KMS-11 (cell line): ENCODE data around the gene SURF1.
"Not testable (repeated sequence)": the region's sequence is repeated elsewhere in the genome, so short reads cannot be mapped to it uniquely, and the experiment has no call there.

Source experiments
- H2AFZ ChIP-seq: fragments of 200-600 bp; sonication (generic); 2 replicates; pipeline ENCODE4 v1.6.1; 2016; ENCODE audit warnings: antibody characterized with exemption, mixed run types, low read depth
- H3K27ac ChIP-seq: fragments of 200-600 bp; sonication (generic); 2 replicates; pipeline ENCODE4 v1.6.1; 2016; ENCODE audit warnings: mild to moderate bottlenecking, mixed run types
- H3K27me3 ChIP-seq: fragments of 200-600 bp; sonication (generic); 2 replicates; pipeline ENCODE4 v1.6.1; 2017; ENCODE audit warnings: mild to moderate bottlenecking, low read depth, mixed run types, moderate library complexity; ENCODE audit not compliant: insufficient read depth
- H3K36me3 ChIP-seq: fragments of 200-600 bp; sonication (generic); 2 replicates; pipeline ENCODE4 v1.6.1; 2017; ENCODE audit warnings: mild to moderate bottlenecking, mixed run types; ENCODE audit not compliant: insufficient read depth
- H3K4me1 ChIP-seq: fragments of 200-600 bp; sonication (generic); 2 replicates; pipeline ENCODE4 v1.6.1; 2016; ENCODE audit warnings: mild to moderate bottlenecking, low read depth, mixed run types; ENCODE audit not compliant: poor library complexity, severe bottlenecking
- H3K4me2 ChIP-seq: fragments of 200-600 bp; sonication (generic); 2 replicates; pipeline ENCODE4 v1.7.0; 2016; ENCODE audit warnings: mild to moderate bottlenecking, mixed run types
- H3K4me3 ChIP-seq: fragments of 200-600 bp; sonication (generic); IDR thresholded peaks from 2 replicates; pipeline ENCODE4 v1.6.1; 2017; ENCODE audit warnings: low read depth, low read length, mixed read lengths; ENCODE audit not compliant: insufficient read depth
- H3K79me2 ChIP-seq: fragments of 200-600 bp; sonication (generic); 2 replicates; pipeline ENCODE4 v1.6.1; 2016; ENCODE audit warnings: low read depth, mixed run types; ENCODE audit not compliant: insufficient read depth
- H3K9ac ChIP-seq: fragments of 200-600 bp; sonication (generic); 2 replicates; pipeline ENCODE4 v1.6.1; 2016; ENCODE audit warnings: mild to moderate bottlenecking, mixed run types
- H4K20me1 ChIP-seq: fragments of 200-600 bp; sonication (generic); 2 replicates; pipeline ENCODE4 v1.6.1; 2016; ENCODE audit warnings: mild to moderate bottlenecking, mixed run types; ENCODE audit not compliant: insufficient read depth
- CTCF ChIP-seq: fragments of 200-600 bp; sonication (generic); conservative IDR thresholded peaks from 2 replicates; pipeline ENCODE4 v1.6.1; 2017; ENCODE audit warnings: low read depth, mild to moderate bottlenecking, antibody characterized with exemption, low read length, moderate library complexity, mixed read lengths

The SURF1 gene

GRCh38 chr9:133397370-133397769, 41.1 kb upstream of the SURF1 start:
- H2AFZ ChIP-seq = no peak overlapping the region
- H3K4me3 ChIP-seq = no peak overlapping the region
- no peak overlapping the region for H3K27ac ChIP-seq
- H3K4me1 ChIP-seq = no peaks in the 10 kb centered on the region
- H4K20me1 ChIP-seq = no peaks in the 10 kb centered on the region
- no peak overlapping the region for H3K4me2 ChIP-seq
- no peaks in the 10 kb centered on the region for H3K79me2 ChIP-seq
- no peak overlapping the region for H3K9ac ChIP-seq
- no peaks in the 10 kb centered on the region for H3K36me3 ChIP-seq
- H3K27me3 ChIP-seq = peaks cover 41% of the 10 kb centered on the region
- no peak for TF ChIP-seq CTCF

DNA sequence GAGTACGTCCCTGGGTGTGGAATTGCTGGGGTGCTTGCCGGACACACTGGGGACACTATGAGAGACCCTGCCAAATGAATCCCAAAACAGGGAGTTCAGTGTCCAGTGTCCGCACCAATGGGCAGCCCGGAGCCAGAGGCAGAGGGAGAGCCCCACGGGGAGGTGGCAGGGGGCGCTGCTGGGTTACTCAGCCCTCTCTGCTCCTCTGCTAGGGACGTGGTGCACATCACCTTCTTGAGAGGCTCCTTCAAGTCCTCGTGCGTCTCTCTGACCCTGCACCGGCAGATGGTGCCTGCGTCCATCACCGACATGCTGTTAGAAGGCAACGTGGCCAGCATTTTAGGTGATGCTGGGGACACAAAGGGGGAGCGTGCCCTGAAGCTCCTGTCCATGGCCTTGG, 40.7 kb upstream of the SURF1 start:
- Histone ChIP-seq H3K4me2 (no peak overlapping the region), H4K20me1 (no peaks in the 10 kb centered on the region), H3K27me3 (peaks cover 44% of the 10 kb centered on the region), H3K79me2 (no peaks in the 10 kb centered on the region), H3K27ac (no peak overlapping the region), H2AFZ (no peak overlapping the region), H3K4me3 (no peak overlapping the region), H3K9ac (no peak overlapping the region), H3K36me3 (no peaks in the 10 kb centered on the region), H3K4me1 (no peaks in the 10 kb centered on the region)
- TF ChIP-seq CTCF = no peak

DNA sequence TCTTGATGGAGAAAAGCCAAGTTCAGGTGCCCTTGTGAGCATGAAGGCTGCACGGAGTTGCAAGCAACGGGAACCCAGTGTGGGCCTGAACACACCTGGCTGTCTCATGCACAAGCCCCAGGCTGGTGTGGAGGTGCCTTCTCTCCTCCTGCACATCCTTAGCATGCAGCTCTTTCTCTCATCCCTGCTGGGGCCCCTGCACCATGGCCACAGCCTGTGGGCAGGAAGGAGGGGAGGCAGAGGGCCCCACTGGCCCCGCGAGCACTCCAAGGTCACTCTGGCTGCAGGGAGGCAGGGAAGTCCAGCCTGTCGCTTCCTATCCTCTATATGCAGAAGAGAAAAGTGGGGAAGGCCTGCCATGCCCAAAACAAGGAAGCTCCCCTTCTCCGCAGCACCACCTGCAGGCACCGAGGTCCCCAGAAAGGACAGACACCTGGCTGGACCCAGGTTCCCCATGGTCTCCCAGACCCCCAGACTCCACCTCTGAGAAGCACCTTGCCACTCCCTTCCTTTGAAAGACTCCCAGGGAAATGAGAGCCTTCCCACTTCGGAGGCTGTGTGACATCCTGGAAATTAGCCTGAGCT, 38.5 kb upstream of the SURF1 start:
- Histone ChIP-seq H3K9ac (no peak overlapping the region), H4K20me1 (no peaks in the 10 kb centered on the region), H3K27ac (no peak overlapping the region), H3K4me2 (no peak overlapping the region), H3K4me1 (no peaks in the 10 kb centered on the region), H2AFZ (no peak overlapping the region), H3K79me2 (no peaks in the 10 kb centered on the region), H3K27me3 (peaks cover 55% of the 10 kb centered on the region), H3K4me3 (no peak overlapping the region), H3K36me3 (no peaks in the 10 kb centered on the region)
- TF ChIP-seq CTCF = no peak

GRCh38 chr9:133393399-133393798, 37.1 kb upstream of the SURF1 start:
- no peak overlapping the region for H3K4me3 ChIP-seq
- no peak overlapping the region for H2AFZ ChIP-seq
- no peak for TF ChIP-seq CTCF
- no peaks in the 10 kb centered on the region for H3K4me1 ChIP-seq
- H3K79me2 ChIP-seq = no peaks in the 10 kb centered on the region
- peaks cover 66% of the 10 kb centered on the region for H3K27me3 ChIP-seq
- no peaks in the 10 kb centered on the region for H4K20me1 ChIP-seq
- no peaks in the 10 kb centered on the region for H3K36me3 ChIP-seq
- no peak overlapping the region for H3K4me2 ChIP-seq
- H3K27ac ChIP-seq = no peak overlapping the region
- no peak overlapping the region for H3K9ac ChIP-seq

DNA sequence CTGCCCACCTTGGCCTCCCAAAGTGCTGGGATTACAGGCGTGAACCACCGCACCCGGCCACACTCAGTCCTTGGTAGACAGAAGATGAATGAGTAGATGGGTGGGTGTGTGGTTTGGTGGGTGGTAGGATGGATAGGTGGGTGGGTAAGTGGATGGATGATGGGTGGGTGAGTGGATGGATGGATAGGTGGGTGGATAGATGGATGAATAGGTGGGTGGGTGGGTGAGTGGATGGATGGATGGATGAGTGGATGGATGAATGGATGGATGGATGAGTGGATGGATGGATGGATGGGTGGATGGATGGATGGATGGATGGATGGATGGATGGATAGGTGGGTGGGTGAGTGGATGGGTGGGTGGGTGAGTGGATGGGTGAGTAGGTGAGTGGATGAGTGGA, 36.0 kb upstream of the SURF1 start:
- not testable (repeated sequence) for H3K36me3 ChIP-seq, H3K27ac ChIP-seq, H3K4me1 ChIP-seq, H2AFZ ChIP-seq, H4K20me1 ChIP-seq, H3K9ac ChIP-seq, H3K4me2 ChIP-seq, H3K79me2 ChIP-seq, H3K4me3 ChIP-seq
- H3K27me3 ChIP-seq = peaks cover 57% of the 10 kb centered on the region

DNA sequence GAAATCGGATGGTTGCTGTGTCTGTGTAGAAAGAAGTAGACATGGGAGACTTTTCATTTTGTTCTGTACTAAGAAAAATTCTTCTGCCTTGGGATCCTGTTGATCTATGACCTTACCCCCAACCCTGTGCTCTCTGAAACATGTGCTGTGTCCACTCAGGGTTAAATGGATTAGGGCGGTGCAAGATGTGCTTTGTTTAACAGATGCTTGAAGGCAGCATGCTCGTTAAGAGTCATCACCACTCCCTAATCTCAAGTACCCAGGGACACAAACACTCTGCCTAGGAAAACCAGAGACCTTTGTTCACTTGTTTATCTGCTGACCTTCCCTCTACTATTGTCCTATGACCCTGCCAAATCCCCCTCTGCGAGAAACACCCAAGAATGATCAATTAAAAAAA, 35.2 kb upstream of the SURF1 start:
- H3K79me2 ChIP-seq, H3K4me2 ChIP-seq, H2AFZ ChIP-seq, H3K4me3 ChIP-seq, H3K9ac ChIP-seq, H3K4me1 ChIP-seq, H3K27ac ChIP-seq, H3K36me3 ChIP-seq, H4K20me1 ChIP-seq: not testable (repeated sequence)
- peaks cover 57% of the 10 kb centered on the region for H3K27me3 ChIP-seq
